HK-2 (cell line): ENCODE measurements around the gene CD207.
"Not testable (repeated sequence)": the region's sequence is repeated elsewhere in the genome, so short reads cannot be mapped to it uniquely, and the experiment has no call there.

ENCODE experiments used
- DNase-seq: peaks from one replicate; pipeline ENCODE4 v3.0.0-alpha.2; 2018; ENCODE audit not compliant: unreplicated experiment

CD207 gene

GRCh38 chr2:70835643-70836042 is at the start of gene CD207:
CD207 (minus strand) TSS chr2:70835816; CDS start chr2:70835776, 40 bp downstream.
- DNase-seq, result no peak

GRCh38 chr2:70878543-70878942 is 42.9 kb upstream of the CD207 start:
- not testable (repeated sequence) for DNase-seq

GRCh38 chr2:70876138-70876537 is 40.5 kb upstream of the CD207 start:
- not testable (repeated sequence) for DNase-seq

GRCh38 chr2:70873541-70873940 is 37.9 kb upstream of the CD207 start:
- DNase-seq, result no peak

- DNase-seq, result peak; percentile 84
These were observed 36.0 kb upstream of the CD207 start for GRCh38 chr2:70871398-70872211.

- DNase-seq, result no peak
These were observed 35.2 kb upstream of the CD207 start for GRCh38 chr2:70870790-70871189.

- DNase-seq, result no peak
These were observed 33.4 kb upstream of the CD207 start for GRCh38 chr2:70868970-70869369.

- DNase-seq, result peak; percentile 88
These were observed 26.4 kb upstream of the CD207 start for GRCh38 chr2:70861777-70862625.

- DNase-seq, result no peak
These were observed 20.1 kb upstream of the CD207 start for GRCh38 chr2:70855667-70856066.

GRCh38 chr2:70854411-70854810 is 18.8 kb upstream of the CD207 start:
- DNase-seq, result no peak

- DNase-seq, result no peak
These were observed 17.2 kb upstream of the CD207 start for GRCh38 chr2:70852824-70853223.

- DNase-seq, result no peak
These were observed 16.1 kb upstream of the CD207 start for GRCh38 chr2:70851704-70852103.

- DNase-seq, result no peak
These were observed 15.3 kb upstream of the CD207 start for GRCh38 chr2:70850925-70851324.

- DNase-seq, result no peak
These were observed 6.8 kb upstream of the CD207 start for GRCh38 chr2:70842401-70842800.

GRCh38 chr2:70837980-70838925 is 2.6 kb upstream of the CD207 start:
- no peak for DNase-seq

GRCh38 chr2:70834881-70835280 is 735 bp downstream of the CD207 start:
- no peak for DNase-seq

GRCh38 chr2:70834106-70834505 is 1.5 kb downstream of the CD207 start:
- DNase-seq, result no peak

- DNase-seq, result no peak
These were observed 2.4 kb downstream of the CD207 start for GRCh38 chr2:70833246-70833645.

GRCh38 chr2:70832386-70832785 is 3.2 kb downstream of the CD207 start:
- no peak for DNase-seq

- no peak for DNase-seq
These were observed 3.8 kb downstream of the CD207 start for GRCh38 chr2:70831861-70832260.

GRCh38 chr2:70830366-70830765 is 5.2 kb downstream of the CD207 start:
- DNase-seq, result no peak

GRCh38 chr2:70829916-70830315 is 5.7 kb downstream of the CD207 start:
- DNase-seq, result no peak
